Stimulated activated CD8-positive, alpha-beta memory T cell treated with anti-CD3 and anti-CD28 coated beads, Interleukin-7, amount 100 ng/mL, for 1 hour (primary cell): ENCODE measurements around the gene MAP1B.

Source experiments
- DNase-seq, 2 donors: peaks; one replicate each; pipeline ENCODE4 v3.0.0-alpha.2; 2020; ENCODE audit warnings: low read depth in 2 of 2

MAP1B gene

DNA sequence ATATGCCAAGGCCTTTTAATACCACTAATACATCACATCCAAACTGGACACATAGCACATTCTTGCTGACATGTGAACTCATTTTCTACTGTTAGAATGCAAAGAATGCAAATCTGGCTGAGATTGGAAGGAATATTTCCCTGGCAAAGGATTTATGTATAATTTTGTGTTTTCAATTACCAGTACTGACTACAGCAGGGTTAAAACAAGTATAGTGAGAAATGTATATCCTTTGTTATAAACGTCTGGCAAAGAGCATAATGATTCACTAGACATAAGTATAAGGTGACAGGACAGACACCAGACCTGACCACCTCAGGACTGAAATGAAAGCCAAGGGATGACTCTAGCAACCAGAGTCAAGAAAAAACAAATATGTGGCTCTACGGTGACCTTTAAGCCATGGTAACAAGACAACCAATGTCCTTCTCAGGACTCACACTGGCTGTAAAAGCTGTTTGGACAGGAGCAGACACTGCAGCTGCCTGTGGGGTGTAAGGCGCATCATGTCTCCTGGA is 117.7 kb downstream of the MAP1B start:
- DNase-seq: no peak

GRCh38 chr5:72225741-72226140 is 118.5 kb downstream of the MAP1B start:
- no peak for DNase-seq

- DNase-seq: no peak
These were observed 119.7 kb downstream of the MAP1B start for GRCh38 chr5:72226950-72227349.

- no peak for DNase-seq
These were observed 121.7 kb downstream of the MAP1B start for GRCh38 chr5:72228960-72229359.

- DNase-seq: no peak
These were observed 124.9 kb downstream of the MAP1B start for GRCh38 chr5:72231991-72232703.

DNA sequence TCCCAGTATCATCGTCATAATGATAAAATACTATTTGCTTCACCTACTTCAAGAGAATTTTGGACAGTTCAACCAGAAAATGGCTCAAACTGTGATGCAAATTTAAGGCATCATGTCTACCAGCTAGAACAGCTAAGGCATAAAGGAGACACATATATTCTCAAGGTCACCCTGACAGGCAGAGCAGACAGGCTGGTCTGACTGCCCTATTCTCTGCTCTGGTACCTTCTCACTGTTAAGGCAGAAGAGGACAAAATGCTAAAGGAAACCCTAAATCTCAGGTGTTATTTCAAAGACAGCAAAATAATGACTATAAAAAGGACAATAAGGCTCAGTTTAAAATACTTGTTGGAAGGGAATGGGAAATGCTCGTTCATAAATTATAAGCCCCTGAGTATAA is 125.6 kb downstream of the MAP1B start:
- no peak for DNase-seq

DNA sequence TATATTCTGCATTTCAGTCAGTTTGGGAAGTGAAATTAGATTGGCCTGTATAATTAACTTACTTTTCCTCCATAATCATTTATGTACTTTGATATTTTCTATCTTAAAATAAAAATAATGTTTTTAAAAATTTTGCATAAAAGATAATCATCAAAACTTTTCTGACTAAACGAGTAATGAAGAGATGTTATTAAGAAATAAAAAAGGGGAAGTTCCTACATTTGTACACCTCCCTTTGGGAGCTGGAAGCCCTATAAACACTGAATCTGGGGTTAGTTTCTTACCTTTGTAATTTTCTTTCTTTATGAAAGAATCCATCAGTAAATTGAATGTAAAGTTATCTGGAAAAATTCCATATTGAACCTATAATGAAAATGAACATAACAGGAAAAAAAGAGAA is 126.6 kb downstream of the MAP1B start:
- DNase-seq: no peak

DNA sequence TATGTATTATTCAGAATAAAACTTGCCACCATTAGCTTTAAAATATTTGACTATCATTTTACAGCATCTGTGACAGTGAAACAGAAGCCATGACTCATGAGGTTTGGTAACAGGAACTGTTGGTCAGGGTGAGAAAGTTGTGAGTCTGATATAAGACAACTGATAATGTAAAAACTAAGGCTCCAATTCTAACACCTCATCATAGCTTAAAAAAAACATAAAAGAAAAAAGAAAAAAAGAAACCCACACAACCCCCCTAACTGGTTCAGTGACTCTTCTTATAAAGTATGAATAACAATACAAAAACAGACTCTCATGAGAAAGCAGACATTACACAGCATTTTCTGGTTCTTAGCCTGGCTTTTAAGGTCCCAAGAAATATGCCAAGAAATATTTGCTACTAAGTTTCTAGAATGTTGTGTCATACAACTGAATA is 127.0 kb downstream of the MAP1B start:
- peak in 1 of 2 donors; percentile 10 for DNase-seq

DNA sequence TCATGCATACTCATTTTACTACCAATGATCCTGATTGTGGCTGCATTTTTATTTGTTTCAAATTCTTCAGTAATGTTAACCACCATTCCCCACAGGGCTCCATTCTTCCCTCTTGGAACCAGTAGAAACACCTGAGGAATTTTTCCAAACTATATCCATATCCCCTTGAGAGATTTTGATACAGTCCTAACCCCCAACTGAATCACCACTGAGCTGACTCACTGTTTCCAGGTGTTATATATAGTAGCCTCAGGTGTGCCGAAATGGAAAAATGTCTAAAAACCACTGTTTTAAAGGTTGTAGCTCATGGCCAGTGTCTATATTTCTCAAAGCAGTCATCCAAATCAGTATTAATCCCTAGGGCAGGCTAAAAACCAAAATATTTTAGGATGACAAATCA is 127.6 kb downstream of the MAP1B start:
- DNase-seq: no peak

GRCh38 chr5:72235725-72236124 is 128.4 kb downstream of the MAP1B start:
- DNase-seq: no peak

GRCh38 chr5:72237415-72237814 is 130.1 kb downstream of the MAP1B start:
- no peak for DNase-seq

DNA sequence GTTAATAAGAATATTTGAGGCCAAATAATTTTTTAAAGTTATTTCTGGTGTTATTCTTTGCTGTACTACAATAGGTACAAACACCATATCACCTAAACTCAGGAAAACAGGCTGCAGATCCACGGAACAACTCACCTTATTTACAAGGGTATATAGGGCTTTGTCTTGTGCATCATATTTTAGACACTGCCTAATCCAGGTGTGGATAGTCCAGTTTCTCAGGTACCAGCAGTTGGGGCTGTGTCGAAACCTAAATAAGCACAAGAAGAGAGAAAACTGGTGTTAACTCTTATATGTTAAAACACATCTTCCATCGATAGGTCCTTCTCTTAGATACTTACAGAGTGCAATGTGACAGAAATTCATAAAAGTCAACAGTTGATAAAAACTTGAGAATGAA is 130.6 kb downstream of the MAP1B start:
- no peak for DNase-seq

- DNase-seq: no peak
These were observed 131.6 kb downstream of the MAP1B start for GRCh38 chr5:72238712-72239445.

DNA sequence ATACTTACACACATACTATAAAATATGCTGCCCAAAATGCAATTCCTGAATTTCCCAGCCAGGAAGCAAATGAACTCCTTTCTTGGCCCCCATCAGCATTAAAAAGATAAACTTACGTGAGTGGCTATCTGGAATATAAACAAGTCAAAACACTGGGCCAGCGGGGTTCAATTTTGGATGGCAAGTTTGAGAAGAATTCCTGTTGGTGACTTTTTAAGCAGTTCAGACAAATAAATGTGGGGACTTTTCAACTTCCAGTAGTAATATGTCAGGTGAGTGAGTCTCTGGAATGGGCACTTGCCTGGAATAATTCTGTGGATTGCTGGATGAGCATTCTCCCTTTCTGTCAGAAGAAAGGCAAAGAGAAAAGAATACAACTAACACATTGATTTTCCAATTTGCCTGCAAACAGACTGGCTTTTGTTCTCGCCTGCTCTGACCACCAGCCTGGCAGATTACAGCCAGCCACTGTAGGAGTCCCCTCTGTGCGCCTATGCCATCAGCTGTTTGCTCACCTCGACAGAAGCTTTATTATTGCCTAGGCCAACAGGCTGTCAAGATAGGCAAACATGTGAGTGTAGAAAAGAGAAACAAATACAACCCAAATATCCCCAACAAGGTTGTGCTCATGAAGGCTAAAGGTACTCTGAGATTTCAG is 134.2 kb downstream of the MAP1B start:
- DNase-seq: no peak

DNA sequence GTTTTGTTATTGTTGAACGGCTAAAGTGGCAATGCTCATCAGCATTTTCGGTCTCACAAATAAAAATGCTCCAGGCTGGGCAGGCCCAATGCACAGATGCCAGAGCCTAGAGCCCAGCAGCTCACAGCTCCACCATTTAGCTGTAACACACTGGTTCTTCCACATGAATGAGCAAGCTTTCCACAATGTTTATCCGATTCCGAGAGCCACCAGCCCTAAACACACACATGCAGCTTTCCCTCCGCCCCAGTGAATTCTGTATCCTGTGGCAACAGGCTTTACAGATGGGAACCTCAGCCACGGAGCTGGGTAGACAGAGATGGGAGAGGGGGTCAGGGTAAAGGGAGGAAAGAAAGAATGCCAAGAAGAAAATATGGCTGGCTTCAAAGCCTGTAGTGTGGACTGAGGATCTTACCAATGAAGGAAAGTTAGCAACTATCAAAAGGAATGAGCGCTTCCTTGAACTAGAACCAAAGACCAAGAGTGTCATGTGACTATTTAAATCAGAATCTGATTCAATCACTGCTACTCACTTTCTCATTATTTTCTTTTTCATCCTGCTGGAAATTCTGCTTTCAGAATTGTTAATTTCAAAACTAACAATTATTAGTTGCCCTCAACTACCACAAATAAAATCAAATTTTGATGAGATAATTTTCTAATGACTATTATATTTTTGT is 135.7 kb downstream of the MAP1B start:
- no peak for DNase-seq

DNA sequence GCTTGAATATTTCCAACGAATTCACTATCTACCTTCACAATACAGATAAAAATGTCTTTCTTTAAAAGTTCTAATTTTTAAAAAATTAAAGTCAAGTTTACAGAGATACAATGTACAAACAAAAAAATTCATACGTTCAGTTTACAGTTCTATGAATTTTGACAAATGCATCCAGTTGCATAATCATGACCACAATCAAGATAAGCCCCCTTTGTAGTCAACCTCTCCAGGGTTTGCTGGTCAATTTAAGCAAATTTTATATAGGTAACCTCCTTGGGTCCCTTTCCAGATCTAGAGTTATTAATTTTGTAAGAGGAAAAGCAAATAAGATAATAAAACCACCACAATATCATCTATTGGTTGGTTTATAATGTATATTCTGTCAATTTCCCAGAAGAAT is 136.4 kb downstream of the MAP1B start:
- DNase-seq: no peak

GRCh38 chr5:72244862-72245371 is 137.6 kb downstream of the MAP1B start:
- no peak for DNase-seq

DNA sequence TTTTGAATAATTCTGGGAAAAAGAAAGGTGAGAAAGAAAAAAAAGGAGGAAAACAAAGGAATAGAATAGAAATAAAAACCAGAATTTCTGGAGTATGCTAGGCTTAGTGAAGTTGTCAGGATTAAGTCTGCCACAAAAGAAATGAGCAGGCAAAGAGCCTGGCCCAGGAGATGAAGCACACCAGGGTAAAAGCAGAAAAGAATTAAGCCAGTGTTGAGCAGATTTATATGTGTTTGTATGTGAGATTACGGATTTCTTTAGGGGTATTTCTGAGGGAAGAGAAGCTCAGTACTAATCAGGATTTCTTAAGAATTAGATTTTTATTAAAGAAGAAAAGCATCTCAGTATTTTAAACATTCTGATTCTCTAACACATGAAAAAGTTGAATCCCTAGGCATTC is 138.3 kb downstream of the MAP1B start:
- no peak for DNase-seq

- DNase-seq: no peak
These were observed 138.8 kb downstream of the MAP1B start for GRCh38 chr5:72245951-72246532.

GRCh38 chr5:72246954-72247442 is 139.7 kb downstream of the MAP1B start:
- no peak for DNase-seq

DNA sequence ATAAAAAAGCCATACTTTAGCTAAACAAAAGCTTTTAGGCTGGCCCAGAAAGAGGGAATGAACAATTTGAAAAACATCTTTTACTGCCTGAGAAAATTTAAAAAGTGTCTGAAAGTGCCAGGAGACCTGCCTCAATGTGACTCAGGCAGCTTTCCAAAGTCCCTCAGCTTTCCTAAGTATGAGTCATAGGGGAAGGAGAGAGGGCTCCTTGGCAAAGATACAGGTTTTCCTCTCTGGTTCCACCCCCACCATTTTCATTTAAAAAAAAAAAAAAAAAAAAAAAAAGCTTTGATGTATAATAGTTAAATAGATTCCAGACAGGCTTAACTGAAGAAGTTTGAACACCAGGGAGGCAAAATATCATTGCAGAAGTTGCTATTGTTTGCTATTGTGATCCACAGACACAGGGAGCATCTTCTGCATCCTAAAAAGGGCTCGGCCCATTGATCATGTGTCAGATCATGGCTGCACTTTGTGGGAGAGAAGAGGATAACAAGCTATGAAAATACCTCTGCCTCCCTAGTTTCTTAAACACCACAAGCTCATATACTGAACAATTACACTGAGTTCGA is 141.2 kb downstream of the MAP1B start:
- DNase-seq: no peak
